ENCODE results near the gene DBN1.

DNA sequence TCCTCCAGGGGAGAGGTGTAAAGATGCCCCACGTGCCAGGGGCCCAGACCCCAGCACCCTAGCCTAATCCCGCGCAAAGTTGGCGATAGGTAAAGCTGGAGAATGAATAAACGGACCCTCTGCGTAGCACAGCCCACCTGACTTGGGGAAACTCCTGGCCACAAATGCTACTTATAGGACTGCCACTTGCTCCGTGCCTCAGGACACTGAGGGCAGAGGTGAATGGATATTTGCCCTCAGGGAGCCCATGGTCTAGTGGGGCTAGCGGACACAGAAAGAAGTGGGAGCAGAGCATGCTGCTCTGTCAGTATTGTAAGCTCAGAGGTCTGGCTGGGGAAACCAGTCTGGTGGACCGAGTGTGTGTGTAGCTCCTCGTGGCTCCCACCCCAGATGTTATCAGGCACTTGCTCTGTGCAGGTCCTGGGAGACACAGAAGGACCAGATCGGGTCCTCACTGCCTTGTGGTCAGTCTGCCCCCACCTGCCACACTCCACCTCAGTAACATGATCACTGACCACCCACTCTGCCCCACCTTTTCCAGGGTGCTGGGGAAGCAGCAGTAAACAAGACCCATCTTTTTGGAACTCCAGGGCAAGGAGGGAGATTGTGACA lies 46.1 kb downstream of the DBN1 start:
- TF ChIP-seq, protein P1, sequence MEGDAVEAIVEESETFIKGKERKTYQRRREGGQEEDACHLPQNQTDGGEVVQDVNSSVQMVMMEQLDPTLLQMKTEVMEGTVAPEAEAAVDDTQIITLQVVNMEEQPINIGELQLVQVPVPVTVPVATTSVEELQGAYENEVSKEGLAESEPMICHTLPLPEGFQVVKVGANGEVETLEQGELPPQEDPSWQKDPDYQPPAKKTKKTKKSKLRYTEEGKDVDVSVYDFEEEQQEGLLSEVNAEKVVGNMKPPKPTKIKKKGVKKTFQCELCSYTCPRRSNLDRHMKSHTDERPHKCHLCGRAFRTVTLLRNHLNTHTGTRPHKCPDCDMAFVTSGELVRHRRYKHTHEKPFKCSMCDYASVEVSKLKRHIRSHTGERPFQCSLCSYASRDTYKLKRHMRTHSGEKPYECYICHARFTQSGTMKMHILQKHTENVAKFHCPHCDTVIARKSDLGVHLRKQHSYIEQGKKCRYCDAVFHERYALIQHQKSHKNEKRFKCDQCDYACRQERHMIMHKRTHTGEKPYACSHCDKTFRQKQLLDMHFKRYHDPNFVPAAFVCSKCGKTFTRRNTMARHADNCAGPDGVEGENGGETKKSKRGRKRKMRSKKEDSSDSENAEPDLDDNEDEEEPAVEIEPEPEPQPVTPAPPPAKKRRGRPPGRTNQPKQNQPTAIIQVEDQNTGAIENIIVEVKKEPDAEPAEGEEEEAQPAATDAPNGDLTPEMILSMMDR (IDR thresholded peaks at IDR 0.05; ENCODE audit: control extremely low read depth in 1 of 3, insufficient read depth in 1 of 3, low read depth in 1 of 3, low read length in 3 of 3): no peak
- TF ChIP-seq POLR2A (IDR thresholded peaks at IDR 0.05; ENCODE audit: control extremely low read depth in 1 of 2, low read depth in 2 of 2, low read length in 2 of 2): no peak; a peak in 1 of 3 replicates
- TF ChIP-seq BCL11A (IDR thresholded peaks at IDR 0.05; ENCODE audit: low read depth in 2 of 2, low read length in 2 of 2): no peak
- TF ChIP-seq TAF1 (IDR thresholded peaks at IDR 0.05; ENCODE audit: low read depth, low read length): no peak
- TF ChIP-seq, protein P2, sequence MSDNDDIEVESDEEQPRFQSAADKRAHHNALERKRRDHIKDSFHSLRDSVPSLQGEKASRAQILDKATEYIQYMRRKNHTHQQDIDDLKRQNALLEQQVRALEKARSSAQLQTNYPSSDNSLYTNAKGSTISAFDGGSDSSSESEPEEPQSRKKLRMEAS (IDR thresholded peaks at IDR 0.05): peak; percentile 82; the same call in 1 of the 2 replicates
- TF ChIP-seq, protein P3, sequence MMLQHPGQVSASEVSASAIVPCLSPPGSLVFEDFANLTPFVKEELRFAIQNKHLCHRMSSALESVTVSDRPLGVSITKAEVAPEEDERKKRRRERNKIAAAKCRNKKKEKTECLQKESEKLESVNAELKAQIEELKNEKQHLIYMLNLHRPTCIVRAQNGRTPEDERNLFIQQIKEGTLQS (IDR thresholded peaks at IDR 0.05; ENCODE audit: insufficient read depth, low read depth, low read length): no peak
- no peak for TF ChIP-seq CEBPB (IDR thresholded peaks at IDR 0.05; ENCODE audit: low read depth, low read length)
- TF ChIP-seq TAF7 (optimal IDR thresholded peaks at IDR 0.05; ENCODE audit: borderline replicate concordance, low read depth, low read length): no peak
